HG02884 (cell line): ENCODE data around the gene SLC19A1.

Experiments
- ATAC-seq: cut with Tn5 transposase; IDR thresholded peaks from one replicate; pipeline ENCODE4 v1.9.1; 2021; ENCODE audit warnings: mild to moderate bottlenecking, moderate library complexity; ENCODE audit not compliant: unreplicated experiment

SLC19A1 gene

GRCh38 chr21:45459171-45460010 is 82.8 kb downstream of the SLC19A1 start:
- ATAC-seq = no peak

- no peak for ATAC-seq
Measured at GRCh38 chr21:45458281-45459170, 83.7 kb downstream of the SLC19A1 start.

GRCh38 chr21:45457832-45458172 is 84.4 kb downstream of the SLC19A1 start:
- ATAC-seq = no peak

- ATAC-seq = no peak
Measured at GRCh38 chr21:45457161-45457831, 84.9 kb downstream of the SLC19A1 start.

- ATAC-seq = no peak
Measured at GRCh38 chr21:45456584-45457160, 85.6 kb downstream of the SLC19A1 start.

GRCh38 chr21:45455674-45456583 is 86.3 kb downstream of the SLC19A1 start:
- ATAC-seq = no peak

- ATAC-seq = no peak
Measured at GRCh38 chr21:45454926-45455673, 87.1 kb downstream of the SLC19A1 start.

- no peak for ATAC-seq
Measured at GRCh38 chr21:45454060-45454925, 87.9 kb downstream of the SLC19A1 start.

GRCh38 chr21:45453308-45453950 is 88.8 kb downstream of the SLC19A1 start:
- no peak for ATAC-seq

- ATAC-seq = no peak
Measured at GRCh38 chr21:45452696-45453307, 89.4 kb downstream of the SLC19A1 start.

GRCh38 chr21:45451771-45452182 is 90.5 kb downstream of the SLC19A1 start:
- ATAC-seq = no peak

- no peak for ATAC-seq
Measured at GRCh38 chr21:45451091-45451740, 91.0 kb downstream of the SLC19A1 start.

- no peak for ATAC-seq
Measured at GRCh38 chr21:45450423-45451090, 91.7 kb downstream of the SLC19A1 start.

GRCh38 chr21:45449658-45450422 is 92.4 kb downstream of the SLC19A1 start:
- ATAC-seq = no peak

GRCh38 chr21:45448810-45449657 is 93.2 kb downstream of the SLC19A1 start:
- no peak for ATAC-seq
